Activated CD8-positive, alpha-beta memory T cell treated with anti-CD3 and anti-CD28 coated beads, Interleukin-2, amount 50 U/mL, for 1 hour (primary cell): ENCODE measurements around the gene MICU1.
"Not testable (repeated sequence)": the region's sequence is repeated elsewhere in the genome, so short reads cannot be mapped to it uniquely, and the experiment has no call there.

Experiments used
- DNase-seq: peaks from one replicate; pipeline ENCODE4 v3.0.0-alpha.2; 2020; ENCODE audit errors: extremely low read depth

The MICU1 gene

GRCh38 chr10:72563327-72563932 is 62.4 kb downstream of the MICU1 start:
- no peak for DNase-seq

DNA sequence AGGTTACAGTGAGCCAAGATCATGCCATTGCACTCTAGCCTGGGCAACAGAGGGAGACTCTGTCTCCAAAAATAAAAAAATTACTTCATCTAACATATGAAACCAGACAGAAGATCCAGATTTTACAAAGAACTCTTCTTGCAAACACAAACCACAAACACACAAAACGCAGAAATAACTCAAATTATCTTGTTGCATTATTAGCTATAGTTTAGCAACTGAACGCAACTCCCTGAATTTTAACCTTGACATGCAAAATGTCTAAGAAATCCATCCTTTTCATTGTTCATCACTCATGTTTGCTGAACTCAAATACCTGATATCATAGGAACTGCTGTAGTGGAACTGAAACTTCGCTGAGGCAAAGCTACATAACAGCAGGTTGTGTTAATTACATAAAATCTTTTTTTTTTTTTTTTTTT is 64.1 kb downstream of the MICU1 start:
- DNase-seq, result no peak

DNA sequence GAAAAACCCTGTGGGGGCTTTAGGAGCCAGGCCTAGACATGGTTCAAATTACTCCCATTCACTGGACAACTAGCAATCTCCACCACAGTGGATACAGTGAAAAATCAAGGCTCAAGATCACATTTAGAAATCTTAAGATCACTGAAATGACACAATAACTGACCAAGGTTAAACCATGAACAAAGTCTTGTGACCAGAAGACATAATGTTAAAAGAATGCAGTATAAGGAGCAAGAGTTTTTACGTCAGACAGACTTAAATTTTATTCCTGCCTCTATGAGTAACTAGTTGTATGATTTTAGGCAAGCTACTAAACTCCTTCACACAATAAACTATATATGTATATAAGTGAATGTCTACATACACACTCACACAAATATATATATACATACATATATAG is 68.5 kb downstream of the MICU1 start:
- DNase-seq, result no peak

DNA sequence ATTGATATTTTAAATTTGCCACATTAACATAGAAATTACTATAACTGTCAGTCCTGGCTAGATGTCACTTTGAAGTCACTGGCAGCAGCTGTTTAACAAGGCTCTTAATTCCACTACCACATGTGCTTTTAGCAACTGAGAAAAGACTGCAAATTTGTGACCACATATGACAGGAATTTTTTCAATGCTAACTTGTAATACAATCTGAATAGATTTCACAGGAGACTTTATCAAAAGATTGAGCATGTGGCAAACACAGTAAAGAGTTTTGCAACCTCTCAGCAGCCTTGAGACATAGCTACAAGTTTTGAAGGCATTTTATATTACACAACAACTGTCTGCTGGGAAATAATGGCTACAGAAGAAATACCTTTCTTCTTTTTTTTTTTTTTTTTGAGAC is 73.0 kb downstream of the MICU1 start:
- no peak for DNase-seq

DNA sequence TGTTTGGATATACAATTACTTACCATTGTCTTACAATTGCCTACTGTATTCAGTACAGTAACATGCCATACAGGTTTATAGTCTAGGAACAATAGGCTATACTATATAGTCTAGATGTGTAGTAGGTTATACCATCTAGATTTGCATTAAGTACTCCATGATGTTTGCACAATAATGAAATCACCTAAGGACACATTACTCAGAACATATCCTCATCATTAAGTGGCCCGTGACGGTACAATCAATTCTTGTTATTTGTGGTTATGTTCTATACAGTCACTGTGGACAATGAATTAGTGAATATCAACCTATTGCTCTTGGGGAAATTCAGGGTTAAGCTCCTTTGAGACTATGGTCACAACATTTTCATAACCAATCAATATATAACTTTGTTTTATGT is 75.6 kb downstream of the MICU1 start:
- DNase-seq, result no peak

GRCh38 chr10:72545546-72545945 is 80.3 kb downstream of the MICU1 start:
- DNase-seq, result no peak

GRCh38 chr10:72543855-72544254 is 82.0 kb downstream of the MICU1 start:
- not testable (repeated sequence) for DNase-seq

DNA sequence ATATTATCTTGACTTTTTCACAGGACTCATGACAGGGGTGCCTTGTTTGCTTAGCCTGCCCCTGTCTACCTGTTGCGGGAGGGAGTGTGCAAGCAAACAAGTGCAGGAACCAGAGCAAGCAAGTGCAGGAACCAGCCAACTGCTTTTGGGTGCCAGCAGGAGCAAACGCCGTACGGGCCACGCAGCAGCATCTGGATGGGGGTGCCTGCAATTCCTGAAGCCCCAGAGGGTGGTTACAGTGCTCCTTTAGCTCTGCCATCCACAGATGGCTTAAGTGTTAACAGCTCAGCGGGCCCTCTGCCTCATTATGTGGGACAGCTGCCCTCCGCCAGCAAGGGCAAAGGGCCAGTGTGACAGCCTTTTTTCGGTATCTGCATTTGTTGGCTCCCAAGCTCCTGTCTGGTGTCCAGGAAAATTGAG is 83.5 kb downstream of the MICU1 start:
- no peak for DNase-seq

- DNase-seq, result no peak
These were observed 84.5 kb downstream of the MICU1 start for GRCh38 chr10:72541337-72541736.

- no peak for DNase-seq
These were observed 85.6 kb downstream of the MICU1 start for GRCh38 chr10:72540193-72540807.

DNA sequence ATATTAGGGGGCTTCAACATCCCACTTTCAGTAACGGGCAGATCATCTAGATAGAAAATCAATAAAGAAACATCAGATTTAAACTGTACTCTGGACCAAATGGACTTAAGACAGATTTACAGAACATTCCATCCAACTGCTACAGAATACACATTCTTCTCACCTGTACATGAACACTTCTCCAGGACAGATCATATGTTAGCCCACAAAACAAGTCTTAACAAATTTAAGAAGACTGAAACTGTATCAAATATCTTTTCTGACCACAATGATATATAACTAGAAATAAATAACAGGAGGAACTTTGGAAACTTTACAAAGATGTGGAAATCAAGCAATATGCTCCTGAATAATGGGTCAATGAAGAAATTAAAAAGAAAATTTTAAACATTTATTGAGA is 86.7 kb downstream of the MICU1 start:
- no peak for DNase-seq

DNA sequence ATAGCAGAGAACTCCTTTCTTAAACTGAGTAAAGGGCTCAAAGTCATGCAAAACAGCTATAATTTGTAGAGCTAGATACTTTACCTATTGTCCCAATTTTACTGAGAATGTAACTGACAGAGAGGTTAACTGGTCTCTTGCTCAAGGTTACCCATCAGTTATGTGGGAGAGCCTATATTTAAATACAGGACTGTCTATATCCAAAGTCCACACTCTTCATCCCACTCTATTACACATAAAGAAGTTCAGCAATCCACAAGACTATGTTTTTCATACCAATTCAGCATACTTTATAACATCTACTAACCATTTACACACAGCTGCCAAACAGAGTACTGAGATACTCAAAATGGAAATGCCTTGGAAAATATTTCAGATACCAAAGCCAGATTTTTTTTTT is 100.2 kb downstream of the MICU1 start:
- DNase-seq, result no peak

DNA sequence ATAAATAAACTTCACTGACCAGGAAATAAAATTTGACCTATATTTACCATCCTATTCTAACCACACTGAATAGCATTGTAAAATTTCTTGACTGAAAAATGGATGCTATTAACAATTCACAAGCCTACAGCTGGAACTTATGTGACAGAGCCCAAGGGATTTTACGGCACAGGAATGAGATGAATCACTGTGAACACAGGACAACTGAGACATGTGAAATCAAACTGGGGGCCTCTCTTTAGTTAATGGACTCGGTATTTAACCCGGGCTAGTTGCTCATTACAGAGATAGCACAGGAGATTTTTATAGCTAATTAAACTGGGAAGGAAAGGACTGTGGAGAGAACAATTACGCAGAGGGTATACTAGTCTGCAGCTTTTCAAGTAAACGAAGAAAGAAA is 100.6 kb downstream of the MICU1 start:
- no peak for DNase-seq

- no peak for DNase-seq
These were observed 101.4 kb downstream of the MICU1 start for GRCh38 chr10:72524489-72524888.

- DNase-seq, result no peak
These were observed 101.9 kb downstream of the MICU1 start for GRCh38 chr10:72523932-72524396.

DNA sequence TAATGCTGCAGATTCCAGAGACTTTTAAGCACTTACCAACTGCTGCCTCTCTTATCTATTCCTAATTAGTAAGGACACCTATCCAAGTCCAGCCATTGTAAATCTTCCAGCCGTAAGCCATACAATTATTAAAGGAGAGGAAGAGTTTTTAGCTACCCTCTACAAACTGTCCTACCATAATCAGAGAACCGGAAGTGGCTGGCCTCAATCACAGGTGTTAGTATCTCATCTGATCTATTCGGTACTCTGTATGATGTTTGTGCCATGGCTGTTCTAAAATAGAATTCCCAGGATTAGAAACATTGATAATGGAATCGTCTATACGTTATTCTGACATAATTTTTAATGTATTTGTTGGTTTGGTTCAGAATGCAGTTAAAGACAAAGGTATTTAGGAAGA is 102.8 kb downstream of the MICU1 start:
- DNase-seq, result no peak

DNA sequence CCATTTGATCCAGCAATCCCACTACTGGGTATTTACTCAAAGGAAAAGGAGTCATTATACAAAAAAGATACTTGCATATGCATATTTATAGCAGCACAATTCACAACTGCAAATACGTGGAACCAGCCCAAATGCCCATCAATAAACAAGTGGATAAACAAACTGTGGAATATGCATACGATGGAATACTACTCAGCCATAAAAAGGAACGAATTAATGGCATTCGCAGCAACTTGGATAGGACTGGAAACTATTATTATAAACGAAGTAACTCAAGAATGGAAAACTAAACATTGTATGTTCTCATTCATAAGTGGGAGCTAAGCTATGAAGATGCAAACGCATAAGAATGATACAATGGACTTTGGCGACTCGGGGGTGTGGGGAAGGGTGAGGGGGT is 108.6 kb downstream of the MICU1 start:
- DNase-seq, result no peak

DNA sequence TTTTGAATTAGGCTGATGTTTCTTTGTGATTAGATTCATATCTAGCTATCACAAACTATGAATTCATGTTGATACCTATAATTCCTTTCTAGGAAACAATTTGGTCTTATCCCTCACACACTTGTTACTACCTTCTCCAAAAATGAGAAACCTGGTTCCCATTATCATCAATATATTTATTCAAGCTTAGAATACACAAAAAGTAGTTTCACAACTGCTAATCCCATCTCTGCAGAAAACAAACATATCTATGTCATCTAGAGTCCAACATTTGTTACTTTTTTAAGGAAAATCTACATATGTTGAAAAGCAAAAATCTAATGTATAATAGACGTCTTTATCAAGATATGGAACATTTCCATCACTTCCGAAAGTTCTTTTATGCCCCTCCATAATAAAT is 110.4 kb downstream of the MICU1 start:
- DNase-seq, result no peak

DNA sequence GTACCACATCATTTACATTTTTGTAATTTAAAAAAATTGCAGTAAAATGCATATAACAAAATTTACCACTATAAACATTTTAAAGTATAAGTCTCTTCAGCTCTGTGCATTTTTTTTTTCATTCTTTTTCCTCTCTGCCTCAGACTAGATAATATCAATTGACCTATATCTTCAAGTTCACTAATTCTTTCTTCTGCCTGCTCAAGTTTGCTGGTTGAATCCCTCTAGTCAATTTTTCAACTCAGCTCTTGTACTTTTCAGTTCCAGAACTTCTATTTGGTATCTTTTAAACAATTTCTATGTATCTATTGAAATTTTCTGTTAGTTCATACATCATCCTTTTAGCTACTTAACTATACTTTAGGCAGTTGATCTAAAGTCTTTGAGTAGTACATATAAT is 112.0 kb downstream of the MICU1 start:
- DNase-seq, result no peak

- no peak for DNase-seq
These were observed 114.4 kb downstream of the MICU1 start for GRCh38 chr10:72511459-72511858.

DNA sequence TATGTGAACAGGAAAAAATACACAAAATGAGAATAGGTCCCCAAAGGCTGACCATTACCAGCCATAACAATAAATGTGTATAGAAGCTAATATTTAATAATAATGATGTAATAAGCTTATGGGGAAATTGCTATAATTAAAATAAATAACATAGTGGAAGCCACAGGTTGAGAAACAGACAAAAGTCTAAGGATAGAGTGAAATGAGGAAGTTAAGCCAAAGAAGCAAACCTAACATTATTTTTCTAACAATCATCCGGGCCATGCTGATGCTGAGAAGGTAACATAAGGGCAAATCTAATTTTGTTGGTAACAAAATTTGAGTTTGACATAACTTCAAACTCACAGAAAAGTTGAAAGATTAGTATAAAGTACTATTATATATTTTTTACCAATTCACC is 115.9 kb downstream of the MICU1 start:
- no peak for DNase-seq

GRCh38 chr10:72509206-72509799 is 116.6 kb downstream of the MICU1 start:
- DNase-seq, result no peak

GRCh38 chr10:72508033-72508432 is 117.8 kb downstream of the MICU1 start:
- DNase-seq, result no peak

GRCh38 chr10:72506474-72506873 is 119.4 kb downstream of the MICU1 start:
- no peak for DNase-seq
